Type B pancreatic cell (in vitro differentiated cells): ENCODE results near the gene RNF215. TPM values are rescaled to one million over a fixed set of nuclear protein-coding genes. Genes with fewer than 3 reads are reported as not detected.

Experiments used
- DNase-seq: peaks from one replicate; pipeline ENCODE4 v3.0.0; 2021; ENCODE audit warnings: mixed read lengths; ENCODE audit not compliant: unreplicated experiment; ENCODE audit errors: extremely low spot score
- H3K27ac Mint-ChIP-seq: 2 replicates; pipeline ENCODE4 v1.8.0; 2021; ENCODE audit warnings: mild to moderate bottlenecking, mixed read lengths
- H3K27me3 Mint-ChIP-seq: 2 replicates; pipeline ENCODE4 v1.8.0; 2021; ENCODE audit warnings: mixed read lengths
- H3K36me3 Mint-ChIP-seq: 2 replicates; pipeline ENCODE4 v1.8.0; 2021; ENCODE audit warnings: mixed read lengths
- H3K4me1 Mint-ChIP-seq: one replicate; pipeline ENCODE4 v1.8.0; 2021; ENCODE audit warnings: mixed read lengths; ENCODE audit not compliant: unreplicated experiment
- H3K4me3 Mint-ChIP-seq: 2 replicates; pipeline ENCODE4 v1.8.0; 2021; ENCODE audit warnings: mild to moderate bottlenecking, mixed read lengths
- H3K9me3 Mint-ChIP-seq: 2 replicates; pipeline ENCODE4 v1.8.0; 2021; ENCODE audit warnings: mixed read lengths
- CTCF ChIP-seq: fragments of 200-600 bp; sonication (generic); conservative IDR thresholded peaks from 2 replicates; pipeline ENCODE4 v1.5.0; 2021; ENCODE audit warnings: antibody characterized with exemption, mild to moderate bottlenecking
- total RNA-seq: library from RNA; stranded (reverse); gene quantifications from 2 replicates; pipeline ENCODE4 v1.2.1, GENCODE V29; 2021; ENCODE audit warnings: low replicate concordance

Gene RNF215
- total RNA-seq, 1 donor from 2014 or later: 29.2 TPM

GRCh38 chr22:30392661-30393321 is 5.6 kb upstream of the RNF215 start:
- Mint-ChIP-seq H3K4me1 (peaks cover 8% of the 10 kb centered on the region), H3K27me3 (peaks cover 10% of the 10 kb centered on the region), H3K36me3 (no peaks in the 10 kb centered on the region), H3K9me3 (no peaks in the 10 kb centered on the region), H3K4me3 (no peak overlapping the region), H3K27ac (no peak overlapping the region)
- DNase-seq: no peak
- no peak for TF ChIP-seq CTCF

- Mint-ChIP-seq H3K4me1 (peaks cover 8% of the 10 kb centered on the region), H3K36me3 (no peaks in the 10 kb centered on the region), H3K27me3 (peaks cover 7% of the 10 kb centered on the region), H3K4me3 (no peak overlapping the region), H3K27ac (peak overlapping the region; percentile 13), H3K9me3 (no peaks in the 10 kb centered on the region)
- no peak for DNase-seq
- TF ChIP-seq CTCF: peak; percentile 78
Measured at GRCh38 chr22:30390974-30391691, 3.9 kb upstream of the RNF215 start.

- Mint-ChIP-seq H3K4me3 (peak overlapping the region; percentile 86), H3K9me3 (no peaks in the 10 kb centered on the region), H3K4me1 (peaks cover 5% of the 10 kb centered on the region), H3K27me3 (no peaks in the 10 kb centered on the region), H3K36me3 (no peaks in the 10 kb centered on the region), H3K27ac (no peak overlapping the region)
- DNase-seq: no peak
- no peak for TF ChIP-seq CTCF
Measured at GRCh38 chr22:30386608-30386959, 627 bp downstream of the RNF215 start.

GRCh38 chr22:30385942-30386341 is 1.3 kb downstream of the RNF215 start:
- no peak for TF ChIP-seq CTCF
- Mint-ChIP-seq H3K36me3 (no peaks in the 10 kb centered on the region), H3K27me3 (no peaks in the 10 kb centered on the region), H3K27ac (no peak overlapping the region), H3K4me3 (peak overlapping the region; percentile 86), H3K9me3 (no peaks in the 10 kb centered on the region), H3K4me1 (peaks cover 5% of the 10 kb centered on the region)
- no peak for DNase-seq

GRCh38 chr22:30383061-30383460 is 4.2 kb downstream of the RNF215 start:
- Mint-ChIP-seq H3K4me1 (peaks cover 5% of the 10 kb centered on the region), H3K27me3 (no peaks in the 10 kb centered on the region), H3K4me3 (no peak overlapping the region)

More at GRCh38 chr22:30383061-30383460, 4.2 kb downstream of the RNF215 start:
- no peak for DNase-seq
- Mint-ChIP-seq H3K36me3 (no peaks in the 10 kb centered on the region), H3K27ac (no peak overlapping the region), H3K9me3 (no peaks in the 10 kb centered on the region)
- TF ChIP-seq CTCF: no peak
